HL-60 (cell line): Measurements from ENCODE around the gene XK.

Source experiments
- DNase-seq, 2 experiments: peaks; one replicate each; pipeline ENCODE4 v3.0.0-alpha.2; 2010 to 2020; ENCODE audit warnings: low read depth in 1 of 2, low spot score in 1 of 2
- H3K27ac ChIP-seq: fragments of 250-450 bp; sonication (Bioruptor Pico); replicated peaks from 2 replicates; pipeline ENCODE4 v1.5.1; 2020; ENCODE audit warnings: mild to moderate bottlenecking, moderate library complexity
- H3K27me3 ChIP-seq: fragments of 250-450 bp; sonication (Bioruptor Pico); 2 replicates; pipeline ENCODE4 v1.5.1; 2021; ENCODE audit warnings: mild to moderate bottlenecking, moderate library complexity; ENCODE audit not compliant: insufficient read depth, poor library complexity, severe bottlenecking
- H3K4me3 ChIP-seq: replicated peaks from 2 replicates; pipeline ENCODE4 v1.5.1; 2011; ENCODE audit warnings: mild to moderate bottlenecking, control low read depth, low read length; ENCODE audit not compliant: insufficient read depth
- CTCF ChIP-seq: IDR thresholded peaks from one replicate; pipeline ENCODE4 v1.5.1; 2011; ENCODE audit warnings: low read length, control low read depth, inconsistent platforms; ENCODE audit not compliant: insufficient read depth
- GABPA ChIP-seq: IDR thresholded peaks from 2 replicates; pipeline ENCODE4 v1.6.1; 2012; ENCODE audit warnings: low read depth
- POLR2AphosphoS5 ChIP-seq: IDR thresholded peaks from 2 replicates; pipeline ENCODE4 v1.6.1; 2012; ENCODE audit warnings: low read depth
- REST ChIP-seq: IDR thresholded peaks from 2 replicates; pipeline ENCODE4 v1.6.1; 2012; ENCODE audit warnings: low read depth; ENCODE audit not compliant: insufficient replicate concordance
- SPI1 ChIP-seq: IDR thresholded peaks from 2 replicates; pipeline ENCODE4 v1.6.1; 2012; ENCODE audit warnings: low read depth, mild to moderate bottlenecking, borderline replicate concordance

XK gene

GRCh38 chrX:37776987-37777325 lies 91.4 kb downstream of the XK start:
- H3K27ac ChIP-seq, result peak overlapping the region; percentile 71
- H3K4me3 ChIP-seq, result no peak overlapping the region
- H3K27me3 ChIP-seq, result no peaks in the 10 kb centered on the region
- no peak for DNase-seq
- TF ChIP-seq CTCF (no peak), REST (no peak), SPI1 (no peak), POLR2AphosphoS5 (no peak), GABPA (no peak)

DNA sequence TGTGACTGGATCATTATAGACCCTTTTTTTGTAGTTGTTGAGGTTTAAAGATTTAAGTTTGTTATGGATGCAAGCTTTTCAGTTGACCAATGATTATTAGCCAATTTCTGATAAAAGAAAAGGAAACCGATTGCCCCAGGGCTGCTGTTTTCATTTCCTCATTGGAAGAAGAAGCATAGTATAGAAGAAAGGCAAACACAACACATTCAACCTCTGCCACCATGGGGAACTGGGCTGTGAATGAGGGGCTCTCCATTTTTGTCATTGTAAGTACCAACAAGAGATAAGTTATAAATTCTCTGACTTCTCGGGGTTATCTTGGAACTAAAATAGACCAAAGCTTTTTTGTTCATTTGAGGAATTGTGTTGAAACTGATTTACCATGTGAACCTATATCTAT lies 94.3 kb downstream of the XK start, which contains the start of gene CYBB:
Gene CYBB (plus strand): TSS at position 203 of the 400 bp plus-strand sequence. CDS start 19 bp downstream, at position 222.
- peak in 1 of 2 experiments; percentile 45 for DNase-seq
- peak within 1 kb of the TSS; percentile 94 for H3K27ac ChIP-seq
- no peaks in the 10 kb centered on the region for H3K27me3 ChIP-seq
- peak; percentile 39; the same call in 1 of the 2 replicates for TF ChIP-seq SPI1
- TF ChIP-seq POLR2AphosphoS5, result no peak
- H3K4me3 ChIP-seq, result peak within 1 kb of the TSS; percentile 42

GRCh38 chrX:37781081-37781480 lies 95.5 kb downstream of the XK start:
- DNase-seq, result no peak
- Histone ChIP-seq H3K27ac (peak overlapping the region; percentile 94), H3K4me3 (peak overlapping the region; percentile 42), H3K27me3 (no peaks in the 10 kb centered on the region)
- TF ChIP-seq POLR2AphosphoS5, result no peak
- TF ChIP-seq GABPA, result no peak
- no peak for TF ChIP-seq CTCF
- TF ChIP-seq SPI1, result no peak
- no peak for TF ChIP-seq REST
